ENCODE results near the gene TMUB1. TPM values are rescaled to one million over a fixed set of nuclear protein-coding genes. Genes with fewer than 3 reads are reported as not detected.

Gene TMUB1
- total RNA-seq, 1 donor from 2014 or later: 34.9 TPM

GRCh38 chr7:151121380-151122170 lies 38.3 kb upstream of the TMUB1 start:
- no peak for DNase-seq (ENCODE audit: low read depth)

- no peak for DNase-seq (ENCODE audit: low read depth)
These were observed 37.6 kb upstream of the TMUB1 start for GRCh38 chr7:151120896-151121295.

- no peak for DNase-seq (ENCODE audit: low read depth)
These were observed 36.6 kb upstream of the TMUB1 start for GRCh38 chr7:151119902-151120301.

- DNase-seq (ENCODE audit: low read depth): no peak
These were observed 35.7 kb upstream of the TMUB1 start for GRCh38 chr7:151119055-151119415.

GRCh38 chr7:151118108-151119054 lies 35.1 kb upstream of the TMUB1 start:
- no peak for DNase-seq (ENCODE audit: low read depth)

GRCh38 chr7:151117565-151117964 lies 34.3 kb upstream of the TMUB1 start:
- no peak for DNase-seq (ENCODE audit: low read depth)

GRCh38 chr7:151116603-151117440 lies 33.5 kb upstream of the TMUB1 start:
- no peak for DNase-seq (ENCODE audit: low read depth)

- peak; percentile 49 for DNase-seq (ENCODE audit: low read depth)
These were observed 32.6 kb upstream of the TMUB1 start for GRCh38 chr7:151115836-151116418.

GRCh38 chr7:151115121-151115835 lies 32.0 kb upstream of the TMUB1 start:
- no peak for DNase-seq (ENCODE audit: low read depth)

- DNase-seq (ENCODE audit: low read depth): no peak
These were observed 31.1 kb upstream of the TMUB1 start for GRCh38 chr7:151114151-151115090.

GRCh38 chr7:151113344-151114150 lies 30.3 kb upstream of the TMUB1 start:
- DNase-seq (ENCODE audit: low read depth): peak; percentile 74

GRCh38 chr7:151110941-151111645 lies 27.8 kb upstream of the TMUB1 start:
- peak; percentile 40 for DNase-seq (ENCODE audit: low read depth)

- DNase-seq (ENCODE audit: low read depth): no peak
These were observed 27.1 kb upstream of the TMUB1 start for GRCh38 chr7:151110236-151110940.

GRCh38 chr7:151109094-151110048 lies 26.1 kb upstream of the TMUB1 start:
- no peak for DNase-seq (ENCODE audit: low read depth)

- no peak for DNase-seq (ENCODE audit: low read depth)
These were observed 24.6 kb upstream of the TMUB1 start for GRCh38 chr7:151107882-151108281.

Data from renal cortical epithelial cell (primary cell).